Stimulated activated naive B cell treated with anti-CD40 and anti-IgM and Interleukin-4, amounts not matched to agents 10 μg/mL and 1 μg/mL and 100 μg/mL, for 72 hours (primary cell): ENCODE data around the gene TEX47.

ENCODE experiments used
- ATAC-seq, 2 donors: fragments of 150-1000 bp; cut with Tn5 transposase; replicated peaks; 2 replicates each; pipeline ENCODE4 v1.10.0; 2021; ENCODE audit warnings: moderate library complexity in 1 of 2
- DNase-seq: peaks from one replicate; pipeline ENCODE4 v3.0.0; 2021
- H3K27ac Mint-ChIP-seq: one replicate; pipeline ENCODE4 v1.8.0; 2022; ENCODE audit warnings: mild to moderate bottlenecking, mixed read lengths
- H3K27me3 Mint-ChIP-seq, 2 donors: one replicate each; pipeline ENCODE4 v1.8.0; 2022; ENCODE audit warnings: mixed read lengths in 2 of 2
- H3K36me3 Mint-ChIP-seq, 2 donors: one replicate each; pipeline ENCODE4 v1.8.0; 2022; ENCODE audit warnings: mixed read lengths in 2 of 2, mild to moderate bottlenecking in 1 of 2
- H3K4me1 Mint-ChIP-seq, 2 donors: one replicate each; pipeline ENCODE4 v1.8.0; 2022; ENCODE audit warnings: mixed read lengths in 2 of 2, mild to moderate bottlenecking in 1 of 2
- H3K4me3 Mint-ChIP-seq, 2 donors: one replicate each; pipeline ENCODE4 v1.8.0; 2022; ENCODE audit warnings: mild to moderate bottlenecking in 2 of 2, mixed read lengths in 2 of 2, moderate library complexity in 1 of 2
- H3K9me3 Mint-ChIP-seq, 2 donors: one replicate each; pipeline ENCODE4 v1.8.0; 2022; ENCODE audit warnings: mixed read lengths in 2 of 2, mild to moderate bottlenecking in 1 of 2

Gene TEX47

GRCh38 chr7:88795553-88795952 is at the start of gene TEX47:
TEX47 (minus strand) TSS chr7:88795737; CDS start chr7:88794942, 795 bp downstream.
- ATAC-seq (no peak), DNase-seq (no peak)
- H3K27me3 Mint-ChIP-seq = no peaks in the 10 kb centered on the region
- H3K4me3 Mint-ChIP-seq = no peak within 1 kb of the TSS
- H3K9me3 Mint-ChIP-seq = no peaks in the 10 kb centered on the region
- no peak within 1 kb of the TSS for H3K27ac Mint-ChIP-seq
- H3K4me1 Mint-ChIP-seq = no peaks in the 10 kb centered on the region
- no peaks in the 10 kb centered on the region for H3K36me3 Mint-ChIP-seq

- Mint-ChIP-seq H3K4me1 (no peaks in the 10 kb centered on the region), H3K27ac (no peak overlapping the region), H3K9me3 (no peaks in the 10 kb centered on the region), H3K27me3 (no peaks in the 10 kb centered on the region), H3K36me3 (no peaks in the 10 kb centered on the region), H3K4me3 (no peak overlapping the region)
- DNase-seq (no peak), ATAC-seq (no peak)
Measured at GRCh38 chr7:88845091-88845490, 49.6 kb upstream of the TEX47 start.

DNA sequence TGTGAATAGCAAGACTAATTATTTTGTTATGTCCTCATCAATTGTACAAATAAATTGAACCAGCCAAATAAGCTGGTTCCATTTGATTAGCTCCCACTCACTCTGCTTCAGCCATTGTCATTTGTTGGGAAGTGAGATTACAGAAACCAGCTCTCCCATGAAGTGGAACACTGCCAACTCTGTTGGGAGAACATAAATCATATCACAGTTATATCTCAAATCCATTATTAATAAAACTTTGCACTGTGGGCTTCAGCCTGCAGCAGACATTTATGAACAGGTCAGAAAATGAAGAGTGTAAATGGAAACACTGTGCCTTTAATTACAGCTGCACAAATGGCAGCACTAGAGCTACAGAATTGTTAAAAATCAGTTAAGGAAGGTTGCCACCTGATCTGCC is 46.7 kb upstream of the TEX47 start:
- Mint-ChIP-seq H3K27me3 (no peaks in the 10 kb centered on the region), H3K27ac (no peak overlapping the region), H3K9me3 (no peaks in the 10 kb centered on the region), H3K4me1 (no peaks in the 10 kb centered on the region), H3K36me3 (no peaks in the 10 kb centered on the region), H3K4me3 (no peak overlapping the region)
- no peak for DNase-seq
- ATAC-seq = no peak

DNA sequence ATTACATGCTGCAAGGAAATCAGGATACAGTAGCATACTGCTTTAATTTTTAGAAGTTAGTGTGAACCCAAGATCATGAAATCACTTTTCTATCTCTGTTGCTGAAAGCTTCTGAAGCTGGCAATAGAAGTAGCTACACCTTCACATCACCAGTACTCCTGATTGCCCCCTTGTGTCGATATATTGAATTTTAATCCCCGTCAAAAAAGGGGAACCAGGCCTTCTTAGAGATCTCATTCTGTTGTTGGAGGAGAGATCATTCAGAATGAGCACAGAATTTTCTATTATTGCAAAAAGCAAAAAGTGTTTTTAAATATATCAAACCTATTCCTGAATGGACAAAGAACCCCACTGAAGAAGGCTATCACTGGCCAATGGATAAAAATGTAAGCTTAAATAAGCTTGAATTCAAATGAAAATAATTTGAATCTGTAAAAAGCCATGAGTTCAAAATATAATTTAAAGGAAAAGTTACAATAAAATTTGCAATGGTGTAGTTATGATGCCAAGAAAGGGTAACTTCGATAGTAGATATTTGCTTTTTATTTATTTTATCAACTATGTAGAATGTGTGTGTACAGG is 39.7 kb upstream of the TEX47 start:
- Mint-ChIP-seq H3K36me3 (no peaks in the 10 kb centered on the region), H3K9me3 (no peaks in the 10 kb centered on the region), H3K4me3 (no peak overlapping the region), H3K27ac (no peak overlapping the region), H3K4me1 (no peaks in the 10 kb centered on the region), H3K27me3 (no peaks in the 10 kb centered on the region)
- DNase-seq = peak; percentile 3
- peak; percentile 63 to 68 for ATAC-seq

DNA sequence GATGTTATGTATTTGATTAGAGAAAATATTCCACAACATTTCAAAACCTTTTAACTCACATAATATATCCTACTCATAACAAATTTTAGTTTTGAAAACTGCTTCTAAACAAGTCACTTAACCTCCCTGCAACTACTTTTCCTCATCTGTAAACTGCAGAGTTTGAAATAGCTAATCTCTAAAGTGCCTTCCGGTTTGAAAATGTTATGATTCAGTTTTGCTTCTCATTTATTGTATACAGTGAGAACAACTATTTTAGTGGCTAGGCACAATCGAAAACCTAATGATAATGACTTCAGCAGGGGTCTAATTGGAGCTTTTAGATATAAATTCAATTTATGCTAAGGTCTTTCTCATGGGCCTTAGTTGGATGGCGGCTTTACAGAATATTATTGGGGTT is 30.7 kb upstream of the TEX47 start:
- no peaks in the 10 kb centered on the region for H3K27me3 Mint-ChIP-seq
- H3K36me3 Mint-ChIP-seq = no peaks in the 10 kb centered on the region
- ATAC-seq = no peak
- no peak for DNase-seq
- no peak overlapping the region for H3K4me3 Mint-ChIP-seq
- no peaks in the 10 kb centered on the region for H3K4me1 Mint-ChIP-seq
- no peak overlapping the region for H3K27ac Mint-ChIP-seq
- peaks cover 0 to 8% of the 10 kb centered on the region in 2 donors for H3K9me3 Mint-ChIP-seq

- DNase-seq (no peak), ATAC-seq (no peak)
- H3K4me3 Mint-ChIP-seq = no peak overlapping the region
- no peaks in the 10 kb centered on the region for H3K36me3 Mint-ChIP-seq
- no peaks in the 10 kb centered on the region for H3K4me1 Mint-ChIP-seq
- no peaks in the 10 kb centered on the region for H3K27me3 Mint-ChIP-seq
- H3K9me3 Mint-ChIP-seq = peaks cover 0 to 4% of the 10 kb centered on the region in 2 donors
- no peak overlapping the region for H3K27ac Mint-ChIP-seq
Measured at GRCh38 chr7:88818552-88818951, 23.0 kb upstream of the TEX47 start.

DNA sequence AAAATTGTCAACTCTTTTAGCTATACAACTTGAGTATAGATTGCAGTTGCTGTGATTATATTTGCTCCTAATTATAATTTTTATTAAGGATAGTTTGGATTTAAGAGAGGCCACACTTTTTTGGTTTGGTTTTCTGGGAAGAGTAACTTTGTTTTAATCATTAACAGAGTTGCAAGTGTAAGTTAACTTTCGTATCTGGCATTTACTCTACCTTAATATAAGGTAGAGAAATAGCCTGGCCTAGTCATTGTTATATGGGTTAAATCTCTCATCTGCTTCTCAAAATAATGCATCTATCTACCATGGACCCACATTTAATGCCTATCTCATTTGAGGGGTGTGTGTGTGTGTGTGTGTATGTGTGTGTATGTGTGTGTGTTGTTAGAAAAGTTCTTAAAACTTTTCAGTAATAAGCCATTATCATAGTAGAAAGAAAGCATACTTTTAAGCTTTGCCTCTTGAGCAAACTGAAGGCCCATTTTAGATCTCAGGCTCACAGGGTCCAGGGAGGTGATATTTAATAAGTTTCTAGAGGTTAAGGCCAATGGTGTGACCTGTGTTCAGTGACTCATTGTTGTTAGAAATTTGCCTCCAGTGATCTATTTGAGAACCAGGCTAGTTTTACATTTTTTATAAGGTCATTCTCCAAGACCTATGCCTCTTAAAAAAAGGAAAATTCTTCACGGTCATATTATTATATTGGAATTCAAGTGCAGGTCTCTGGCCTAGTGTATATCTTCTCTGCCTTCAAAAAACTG is 10.9 kb upstream of the TEX47 start:
- Mint-ChIP-seq H3K9me3 (no peaks in the 10 kb centered on the region), H3K4me3 (no peak overlapping the region), H3K27me3 (no peaks in the 10 kb centered on the region), H3K27ac (no peak overlapping the region), H3K4me1 (no peaks in the 10 kb centered on the region), H3K36me3 (no peaks in the 10 kb centered on the region)
- DNase-seq = no peak
- ATAC-seq = no peak

DNA sequence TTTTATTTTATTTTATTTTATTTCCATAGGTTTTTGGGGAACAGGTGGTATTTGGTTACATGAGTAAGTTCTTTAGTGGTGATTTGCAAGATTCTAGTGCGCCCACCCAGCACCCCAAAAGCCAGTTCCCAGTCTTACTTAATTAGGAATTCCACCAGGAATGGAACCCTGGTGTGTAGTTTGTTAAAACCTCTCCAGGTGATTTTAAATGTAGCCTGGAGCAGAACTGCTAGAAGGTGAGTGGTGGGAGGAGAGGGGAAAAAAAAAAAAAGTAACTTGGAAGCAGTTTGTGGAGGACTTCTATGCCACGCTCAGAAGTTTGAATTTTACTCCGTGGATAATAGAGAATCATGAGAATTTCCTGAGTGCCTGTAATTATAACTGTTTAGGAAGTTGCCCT is 5.5 kb upstream of the TEX47 start:
- Mint-ChIP-seq H3K4me1 (no peaks in the 10 kb centered on the region), H3K27ac (no peak overlapping the region), H3K36me3 (no peaks in the 10 kb centered on the region), H3K27me3 (no peaks in the 10 kb centered on the region), H3K9me3 (no peaks in the 10 kb centered on the region), H3K4me3 (no peak overlapping the region)
- no peak for DNase-seq
- ATAC-seq = no peak

- Mint-ChIP-seq H3K9me3 (no peaks in the 10 kb centered on the region), H3K4me1 (no peaks in the 10 kb centered on the region), H3K4me3 (no peak overlapping the region), H3K27me3 (no peaks in the 10 kb centered on the region), H3K36me3 (no peaks in the 10 kb centered on the region), H3K27ac (no peak overlapping the region)
- no peak for ATAC-seq
- no peak for DNase-seq
Measured at GRCh38 chr7:88792361-88792760, 3.2 kb downstream of the TEX47 start.

DNA sequence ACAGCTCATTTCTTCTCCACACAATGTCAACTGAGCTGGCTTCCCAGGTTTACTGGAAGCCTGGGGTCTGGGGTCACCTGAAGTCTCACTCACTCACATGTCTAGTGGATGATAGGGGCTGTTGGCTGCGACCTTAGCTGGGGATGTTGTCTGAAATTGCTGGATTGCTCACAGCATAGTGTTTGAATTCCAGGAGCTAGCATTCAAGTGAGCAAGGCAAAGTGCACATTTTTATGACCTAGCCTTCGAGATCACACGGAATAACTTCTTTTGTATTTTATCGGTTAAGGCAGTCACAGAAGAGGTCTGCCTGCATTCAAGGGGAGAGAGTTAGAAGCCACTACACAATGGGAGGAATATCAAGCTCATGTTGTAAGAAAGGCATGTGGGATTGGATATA is 3.6 kb downstream of the TEX47 start:
- H3K27ac Mint-ChIP-seq = no peak overlapping the region
- H3K4me3 Mint-ChIP-seq = no peak overlapping the region
- DNase-seq (no peak), ATAC-seq (no peak)
- no peaks in the 10 kb centered on the region for H3K27me3 Mint-ChIP-seq
- no peaks in the 10 kb centered on the region for H3K9me3 Mint-ChIP-seq
- H3K4me1 Mint-ChIP-seq = no peaks in the 10 kb centered on the region
- no peaks in the 10 kb centered on the region for H3K36me3 Mint-ChIP-seq

GRCh38 chr7:88789480-88790064 is 6.0 kb downstream of the TEX47 start:
- no peak overlapping the region for H3K4me3 Mint-ChIP-seq
- H3K36me3 Mint-ChIP-seq = no peaks in the 10 kb centered on the region
- H3K4me1 Mint-ChIP-seq = no peaks in the 10 kb centered on the region
- H3K9me3 Mint-ChIP-seq = no peaks in the 10 kb centered on the region
- no peaks in the 10 kb centered on the region for H3K27me3 Mint-ChIP-seq
- DNase-seq (no peak), ATAC-seq (no peak)
- H3K27ac Mint-ChIP-seq = no peak overlapping the region

GRCh38 chr7:88787777-88788176 is 7.8 kb downstream of the TEX47 start:
- H3K9me3 Mint-ChIP-seq = no peaks in the 10 kb centered on the region
- DNase-seq (no peak), ATAC-seq (no peak)
- H3K4me3 Mint-ChIP-seq = no peak overlapping the region
- H3K27me3 Mint-ChIP-seq = no peaks in the 10 kb centered on the region
- no peaks in the 10 kb centered on the region for H3K36me3 Mint-ChIP-seq
- H3K27ac Mint-ChIP-seq = no peak overlapping the region
- no peaks in the 10 kb centered on the region for H3K4me1 Mint-ChIP-seq

DNA sequence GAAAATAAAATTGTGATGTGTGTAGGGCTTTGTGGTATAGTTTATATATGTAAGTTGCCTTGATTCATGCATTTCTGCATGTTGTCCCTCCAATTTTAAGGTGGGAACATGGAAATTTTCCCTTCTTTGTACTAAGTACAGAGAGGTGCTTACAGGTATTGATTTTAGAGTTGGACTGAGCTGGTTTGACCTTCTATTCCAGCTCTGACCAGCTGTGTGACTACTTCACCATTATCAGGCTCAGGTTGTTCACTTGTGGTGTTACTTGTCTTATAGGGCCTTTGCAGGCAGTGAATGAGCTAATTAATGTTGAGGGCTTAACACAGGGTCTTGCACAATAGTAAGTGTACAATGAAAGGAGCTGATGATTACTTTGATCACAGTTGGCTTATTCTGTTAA is 19.7 kb downstream of the TEX47 start:
- no peaks in the 10 kb centered on the region for H3K36me3 Mint-ChIP-seq
- ATAC-seq (no peak), DNase-seq (no peak)
- no peak overlapping the region for H3K4me3 Mint-ChIP-seq
- no peak overlapping the region for H3K27ac Mint-ChIP-seq
- no peaks in the 10 kb centered on the region for H3K4me1 Mint-ChIP-seq
- H3K9me3 Mint-ChIP-seq = peaks cover 0 to 2% of the 10 kb centered on the region in 2 donors
- no peaks in the 10 kb centered on the region for H3K27me3 Mint-ChIP-seq

DNA sequence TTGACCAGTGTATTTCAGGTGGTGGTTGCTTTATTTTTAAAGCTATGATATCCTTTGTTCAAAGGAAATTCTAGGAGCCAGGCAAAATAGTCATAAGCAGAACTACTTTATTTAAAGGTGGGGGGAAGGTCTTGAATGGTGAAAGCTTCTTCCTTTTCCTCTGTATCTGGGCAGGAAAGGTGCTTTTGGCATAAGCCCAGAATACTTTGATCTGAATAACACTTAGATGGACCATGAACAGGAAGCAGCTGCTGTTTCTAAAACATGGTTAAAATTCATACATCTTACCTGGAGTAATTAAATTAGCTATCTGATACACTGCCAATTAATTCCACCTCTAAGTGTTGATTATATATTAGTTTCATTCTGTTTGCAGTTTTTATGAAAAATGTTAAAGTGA is 22.8 kb downstream of the TEX47 start:
- Mint-ChIP-seq H3K27ac (no peak overlapping the region), H3K4me3 (no peak overlapping the region), H3K27me3 (no peaks in the 10 kb centered on the region), H3K9me3 (peaks cover 0 to 2% of the 10 kb centered on the region in 2 donors), H3K36me3 (no peaks in the 10 kb centered on the region), H3K4me1 (no peaks in the 10 kb centered on the region)
- DNase-seq (no peak), ATAC-seq (no peak)

DNA sequence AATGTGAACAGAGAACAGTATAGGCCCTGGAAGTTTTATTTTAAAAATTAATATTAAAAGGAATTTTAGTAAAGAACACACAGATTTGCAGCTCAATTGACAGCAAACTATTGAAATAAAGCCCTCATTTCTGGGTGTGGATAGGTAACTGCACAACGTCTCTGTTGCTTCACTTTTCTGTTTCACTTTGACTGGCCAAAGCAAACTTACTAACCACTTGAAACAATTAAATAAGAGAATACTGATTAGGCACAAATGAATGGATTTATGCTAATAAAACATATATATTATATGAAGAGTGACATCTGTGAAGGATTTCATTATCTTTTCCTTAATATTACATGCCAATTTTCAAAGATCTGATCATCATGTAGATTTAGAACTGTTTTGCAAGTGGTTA is 24.1 kb downstream of the TEX47 start:
- no peak overlapping the region for H3K27ac Mint-ChIP-seq
- ATAC-seq = no peak
- DNase-seq = no peak
- H3K36me3 Mint-ChIP-seq = no peaks in the 10 kb centered on the region
- peaks cover 0 to 2% of the 10 kb centered on the region in 2 donors for H3K9me3 Mint-ChIP-seq
- H3K27me3 Mint-ChIP-seq = no peaks in the 10 kb centered on the region
- H3K4me1 Mint-ChIP-seq = no peaks in the 10 kb centered on the region
- no peak overlapping the region for H3K4me3 Mint-ChIP-seq
